HG02588 (cell line): ENCODE measurements around the gene SMAD6.

Source experiments
- ATAC-seq: cut with Tn5 transposase; IDR thresholded peaks from one replicate; pipeline ENCODE4 v1.9.1; 2021; ENCODE audit warnings: mild to moderate bottlenecking, moderate library complexity; ENCODE audit not compliant: unreplicated experiment

The SMAD6 gene

GRCh38 chr15:66702787-66703539, 927 bp downstream of the SMAD6 start:
- ATAC-seq = no peak

DNA sequence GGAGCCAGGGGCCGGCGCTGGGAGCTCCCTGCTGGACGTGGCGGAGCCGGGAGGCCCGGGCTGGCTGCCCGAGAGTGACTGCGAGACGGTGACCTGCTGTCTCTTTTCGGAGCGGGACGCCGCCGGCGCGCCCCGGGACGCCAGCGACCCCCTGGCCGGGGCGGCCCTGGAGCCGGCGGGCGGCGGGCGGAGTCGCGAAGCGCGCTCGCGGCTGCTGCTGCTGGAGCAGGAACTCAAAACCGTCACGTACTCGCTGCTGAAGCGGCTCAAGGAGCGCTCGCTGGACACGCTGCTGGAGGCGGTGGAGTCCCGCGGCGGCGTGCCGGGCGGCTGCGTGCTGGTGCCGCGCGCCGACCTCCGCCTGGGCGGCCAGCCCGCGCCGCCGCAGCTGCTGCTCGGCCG, 1.5 kb downstream of the SMAD6 start:
- ATAC-seq = no peak

GRCh38 chr15:66704019-66704802, 2.2 kb downstream of the SMAD6 start:
- no peak for ATAC-seq

GRCh38 chr15:66704803-66705153, 2.7 kb downstream of the SMAD6 start:
- no peak for ATAC-seq

GRCh38 chr15:66705277-66706146, 3.5 kb downstream of the SMAD6 start:
- ATAC-seq = no peak

- ATAC-seq = no peak
Measured at GRCh38 chr15:66706225-66706732, 4.2 kb downstream of the SMAD6 start.

GRCh38 chr15:66706840-66707239, 4.8 kb downstream of the SMAD6 start:
- no peak for ATAC-seq

- ATAC-seq = no peak
Measured at GRCh38 chr15:66707310-66708082, 5.5 kb downstream of the SMAD6 start.

- no peak for ATAC-seq
Measured at GRCh38 chr15:66708389-66708788, 6.4 kb downstream of the SMAD6 start.

DNA sequence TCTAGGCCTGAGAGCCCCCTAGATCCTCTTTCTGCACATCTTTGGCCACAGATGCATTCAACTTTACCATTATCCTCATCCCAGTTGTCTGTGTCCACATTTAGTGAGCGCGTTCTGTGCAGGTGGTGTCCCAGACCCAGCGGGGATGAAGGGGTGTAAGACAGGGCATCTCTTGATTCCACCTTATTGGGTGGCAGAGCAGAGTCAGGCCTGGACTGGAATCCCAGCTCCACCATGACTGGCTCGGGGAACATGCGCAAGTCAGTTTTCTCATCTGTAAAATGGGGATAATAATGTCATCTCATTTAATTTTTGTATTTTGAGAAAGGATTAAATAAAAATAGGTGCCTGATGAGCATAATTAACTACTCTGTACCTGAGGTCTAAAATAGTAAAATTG, 7.8 kb downstream of the SMAD6 start:
- no peak for ATAC-seq

DNA sequence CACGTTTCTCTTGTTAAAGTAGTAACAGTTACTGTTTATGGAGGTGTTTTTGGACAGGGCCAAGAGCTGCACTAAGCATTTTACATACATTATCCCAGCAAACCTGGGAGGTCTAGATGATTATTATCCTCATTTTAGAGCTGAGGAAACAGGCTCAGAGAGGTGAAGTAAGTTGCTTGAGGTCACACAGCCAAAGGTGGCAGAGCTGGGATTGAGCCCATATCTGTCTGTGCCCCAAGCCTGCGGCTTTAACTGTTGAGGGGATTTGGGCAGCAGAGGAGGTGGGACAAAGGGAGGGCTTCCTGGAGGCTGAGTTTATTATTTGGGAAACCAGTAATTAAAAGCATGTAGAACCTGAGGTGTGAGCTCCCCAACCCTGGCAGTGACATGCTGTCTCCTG, 9.2 kb downstream of the SMAD6 start:
- no peak for ATAC-seq

DNA sequence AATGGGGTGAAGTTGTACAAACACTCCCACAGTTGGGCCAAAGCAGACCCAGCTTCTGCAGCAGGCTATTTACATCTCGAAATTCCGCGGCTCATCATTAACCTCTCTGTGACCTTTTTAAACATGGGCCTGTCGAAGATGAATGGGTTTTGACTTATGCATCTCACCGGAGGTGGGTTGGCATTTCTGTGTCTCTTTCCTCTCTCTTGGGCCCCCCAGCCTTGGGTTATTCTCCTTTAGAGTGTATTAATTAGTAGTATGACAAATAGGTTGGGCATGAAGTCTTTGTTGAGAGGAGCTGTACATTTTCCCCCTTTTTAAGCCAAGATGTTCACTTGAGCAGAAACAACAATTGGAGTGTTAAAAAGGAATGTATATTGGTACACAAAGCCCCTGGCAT, 9.8 kb downstream of the SMAD6 start:
- no peak for ATAC-seq

DNA sequence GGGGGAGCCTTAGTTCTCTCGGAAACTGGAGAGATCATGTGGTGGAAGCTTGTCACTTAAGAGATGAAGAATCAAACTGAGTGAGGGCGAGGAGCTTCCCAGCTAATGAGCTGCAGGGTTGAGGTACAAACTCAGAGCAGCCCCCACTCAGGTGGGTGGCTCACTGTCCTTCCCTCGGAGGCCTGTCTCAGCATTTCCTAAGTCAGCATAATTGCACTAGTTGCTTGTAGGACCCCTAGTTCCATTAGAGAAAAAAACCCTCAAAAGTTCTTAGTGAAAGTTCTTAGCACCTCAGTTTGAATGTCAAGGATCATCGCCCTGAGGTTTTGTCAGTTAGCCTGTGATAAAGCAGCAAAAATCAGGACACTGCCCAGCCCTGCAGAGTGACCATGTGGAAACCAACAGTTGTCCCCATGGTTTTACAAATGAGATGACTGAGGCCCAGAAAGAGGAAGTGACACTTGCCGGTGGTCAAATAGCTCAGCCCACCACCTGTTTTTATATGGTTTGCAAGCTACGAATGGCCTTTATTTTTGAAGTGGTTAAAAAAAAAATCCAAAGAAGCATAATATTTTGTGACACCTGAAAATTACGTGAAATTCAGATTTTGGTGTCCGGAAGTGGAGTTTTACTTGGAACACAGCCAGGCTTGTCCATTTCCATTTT, 11.9 kb downstream of the SMAD6 start:
- no peak for ATAC-seq

GRCh38 chr15:66714543-66714981, 12.5 kb downstream of the SMAD6 start:
- ATAC-seq = no peak

DNA sequence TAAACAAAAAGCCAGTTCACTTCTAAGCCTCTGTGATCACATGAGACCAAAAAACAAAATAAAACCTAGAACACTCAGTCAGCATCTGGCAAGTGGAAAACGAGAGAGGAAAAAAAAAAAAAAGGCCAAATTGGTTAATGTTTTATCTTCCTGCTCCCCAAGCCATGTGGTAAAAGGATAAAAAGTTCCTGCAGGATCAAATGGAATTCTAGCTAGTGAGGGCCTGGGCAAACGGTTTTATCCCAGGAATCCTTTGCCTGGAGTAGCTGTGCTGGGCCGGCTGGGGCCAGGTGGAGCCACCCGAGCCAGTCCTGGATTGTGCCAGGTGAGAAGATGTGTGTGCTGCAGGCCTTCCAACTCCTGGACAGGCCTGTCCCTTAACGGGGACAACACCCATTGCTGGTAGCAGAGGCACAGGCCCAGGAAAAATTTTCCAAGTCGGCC, 13.2 kb downstream of the SMAD6 start:
- ATAC-seq = no peak

- ATAC-seq = no peak
Measured at GRCh38 chr15:66715720-66716655, 14.0 kb downstream of the SMAD6 start.

DNA sequence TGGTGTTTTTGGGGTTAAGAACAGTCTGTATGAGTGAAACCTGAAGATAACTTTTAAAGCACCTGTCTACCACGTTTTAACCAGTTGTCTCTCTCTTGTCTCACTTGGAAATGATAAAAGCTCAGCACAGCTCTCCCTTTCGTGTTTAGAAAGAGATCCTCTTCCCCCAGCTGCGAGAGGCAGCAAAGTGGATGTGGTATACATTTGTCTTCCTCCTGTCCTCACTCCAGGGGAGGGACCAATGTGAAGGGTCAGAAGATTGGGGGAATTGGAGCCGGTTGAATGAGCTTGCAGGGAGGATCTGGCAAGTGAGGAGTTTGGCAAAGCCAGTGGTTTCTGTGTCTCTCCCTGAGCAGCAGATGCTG, 14.6 kb downstream of the SMAD6 start:
- no peak for ATAC-seq

- no peak for ATAC-seq
Measured at GRCh38 chr15:66718220-66718988, 16.4 kb downstream of the SMAD6 start.
